C4-2B (cell line): ENCODE measurements around the gene AP3D1.

Experiments
- ZFX ChIP-seq: fragments of 450-650 bp; IDR thresholded peaks from 2 replicates; pipeline ENCODE4 v1.6.1; 2017
- TF ChIP-seq, protein P1 (sequence below): fragments of 450-650 bp; conservative IDR thresholded peaks from 2 replicates; pipeline ENCODE4 v1.5.1; 2017; ENCODE audit warnings: mild to moderate bottlenecking

DNA sequence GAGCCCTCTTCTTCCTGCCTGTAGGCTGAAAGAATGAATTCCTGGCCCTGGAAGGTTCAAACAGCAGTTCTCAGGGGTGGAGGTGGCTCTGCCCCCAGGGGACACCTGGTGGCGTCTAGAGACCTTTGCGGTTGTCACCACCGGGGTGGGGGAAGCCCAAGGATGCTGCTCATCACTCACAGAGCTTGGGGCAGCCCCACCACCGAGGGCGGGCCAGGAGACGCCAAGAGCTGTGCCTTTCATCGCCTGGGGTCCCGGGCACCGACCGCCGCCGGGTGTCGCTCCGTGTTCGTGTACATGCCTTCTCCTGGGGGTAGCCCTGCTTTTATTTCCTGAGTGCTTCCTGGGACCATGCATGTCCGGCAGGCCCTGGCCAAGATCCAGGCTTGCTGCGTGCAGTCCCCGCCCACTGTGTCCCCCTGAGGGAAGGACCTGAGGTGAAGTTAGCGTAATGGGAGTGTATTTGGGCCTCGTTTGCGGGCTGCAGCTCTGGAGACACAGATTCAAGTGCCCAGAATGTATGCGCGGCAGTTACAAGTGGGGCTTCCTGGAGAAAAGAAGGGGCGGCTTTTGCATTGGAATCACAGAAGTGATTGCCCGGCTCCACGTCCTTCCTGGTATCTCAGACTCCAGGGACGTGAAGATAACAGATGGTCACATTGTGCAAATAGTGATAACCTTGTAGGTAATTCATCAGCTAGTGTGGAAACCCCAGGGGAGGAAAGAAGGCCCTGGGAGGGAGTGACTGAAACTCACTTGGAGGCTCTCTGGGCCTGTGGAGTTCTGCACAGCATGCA is 20.2 kb upstream of the AP3D1 start:
- TF ChIP-seq, protein P1, sequence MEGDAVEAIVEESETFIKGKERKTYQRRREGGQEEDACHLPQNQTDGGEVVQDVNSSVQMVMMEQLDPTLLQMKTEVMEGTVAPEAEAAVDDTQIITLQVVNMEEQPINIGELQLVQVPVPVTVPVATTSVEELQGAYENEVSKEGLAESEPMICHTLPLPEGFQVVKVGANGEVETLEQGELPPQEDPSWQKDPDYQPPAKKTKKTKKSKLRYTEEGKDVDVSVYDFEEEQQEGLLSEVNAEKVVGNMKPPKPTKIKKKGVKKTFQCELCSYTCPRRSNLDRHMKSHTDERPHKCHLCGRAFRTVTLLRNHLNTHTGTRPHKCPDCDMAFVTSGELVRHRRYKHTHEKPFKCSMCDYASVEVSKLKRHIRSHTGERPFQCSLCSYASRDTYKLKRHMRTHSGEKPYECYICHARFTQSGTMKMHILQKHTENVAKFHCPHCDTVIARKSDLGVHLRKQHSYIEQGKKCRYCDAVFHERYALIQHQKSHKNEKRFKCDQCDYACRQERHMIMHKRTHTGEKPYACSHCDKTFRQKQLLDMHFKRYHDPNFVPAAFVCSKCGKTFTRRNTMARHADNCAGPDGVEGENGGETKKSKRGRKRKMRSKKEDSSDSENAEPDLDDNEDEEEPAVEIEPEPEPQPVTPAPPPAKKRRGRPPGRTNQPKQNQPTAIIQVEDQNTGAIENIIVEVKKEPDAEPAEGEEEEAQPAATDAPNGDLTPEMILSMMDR: no peak
- TF ChIP-seq ZFX: no peak
